Ovary (tissue), 9 donors: ENCODE measurements around the gene FMNL2. TPM values are rescaled to one million over a fixed set of nuclear protein-coding genes. Genes with fewer than 3 reads are reported as not detected.

ENCODE experiments used
- DNase-seq, 5 donors: peaks; one replicate each; pipeline ENCODE4 v3.0.0-alpha.2; 2019 to 2020
- H3K27ac ChIP-seq, 2 donors: fragments of 200-600 bp; one replicate each; pipeline versions ENCODE4 v1.5.1 to v1.8.0; 2019 to 2022
- H3K27me3 ChIP-seq: fragments of 200-600 bp; one replicate; pipeline ENCODE4 v1.8.0; 2022
- H3K36me3 ChIP-seq: fragments of 200-600 bp; sonication (generic); one replicate; pipeline ENCODE4 v1.5.1; 2019
- H3K4me1 ChIP-seq: one replicate; pipeline ENCODE4 v1.8.1; 2013; ENCODE audit warnings: mild to moderate bottlenecking, moderate library complexity; ENCODE audit not compliant: insufficient read depth
- H3K4me3 ChIP-seq: fragments of 200-600 bp; sonication (generic); one replicate; pipeline ENCODE4 v1.5.1; 2017
- H3K9me3 ChIP-seq, 2 donors: fragments of 200-600 bp in 1 of 2; sonication (generic) in 1 of 2; one replicate each; pipeline versions ENCODE4 v1.5.1 to v1.8.1; 2013 to 2019; ENCODE audit warnings: mild to moderate bottlenecking in 1 of 2, moderate library complexity in 1 of 2
- CTCF ChIP-seq, 3 donors: fragments of 450-650 bp in 2 of 3; fragments of 200-600 bp in 1 of 3; IDR thresholded peaks; one replicate each; pipeline versions ENCODE4 v1.5.1 to v1.8.0; 2016 to 2022; ENCODE audit warnings: antibody characterized with exemption in 3 of 3, mild to moderate bottlenecking in 1 of 3
- EP300 ChIP-seq: sonication (generic); formaldehyde crosslinking; IDR thresholded peaks from one replicate; pipeline ENCODE4 v1.6.1; 2017; ENCODE audit warnings: antibody characterized with exemption
- POLR2A ChIP-seq: fragments of 450-650 bp; IDR thresholded peaks from one replicate; pipeline ENCODE4 v1.6.1; 2017; ENCODE audit warnings: antibody characterized with exemption, mild to moderate bottlenecking, moderate library complexity
- WGBS, 3 donors: extraction: QIAGEN DNeasy Blood & Tissue Kit in 1 of 3; methylation state at CpG; one replicate each; pipeline versions ENCODE4 v1.1.5 to v1.1.7; 2013 to 2017; 5-methylcytosine and 5-hydroxymethylcytosine counted together
- intact Hi-C, 4 donors: fragments of 100-400 bp; cut with DNase I; formaldehyde crosslinking; loops; one replicate each; pipeline versions ENCODE4 v1.11.0 to v1.15.1; 2022 to 2023
- polyA plus RNA-seq, 2 donors: library from polyadenylated mRNA; stranded (reverse); fragments of 200-250 nt in 1 of 2; fragments of 350-450 nt in 1 of 2; fragmentation: Illumina TruSeq in 1 of 2; extraction: RNeasy Lipid Tissue Mini Kit (QIAGEN cat#74804) in 1 of 2; gene quantifications; one replicate each; pipeline ENCODE4 v1.2.3, GENCODE V29; 2013 to 2014
- total RNA-seq, 7 donors: library from RNA; depleted of rRNA in 2 of 7; stranded (reverse); fragments of >200 nt in 2 of 7; fragmentation: NEBNext Ultra II Directional in 3 of 7; extraction: Animal tissue kit (Norgen Biotek cat#: 25700) in 3 of 7; gene quantifications; one replicate each; pipeline versions ENCODE4 v1.1.0 to v1.2.4, GENCODE V29; 2016 to 2023
- donor health status: DM: no; HTN: no; CAD: no; lungs with moderate emphysema.
- donor health status: DM: no; HTN: no; CAD: no.
- donor health status: Bipolar disorder and iron deficiency.
- donor health status: DM: yes; HTN: yes; CAD: no.
- donor health status: DM: no; HTN: no; CAD: no.
- donor health status: DM: yes; HTN: yes; CAD: no.

The FMNL2 gene
- total and polyA plus RNA-seq, 9 donors: 30.3 to 89.1 (median 51.3) TPM

- intact Hi-C loops: no loop called here
- peaks cover 6% of the 10 kb centered on the region for H3K4me1 ChIP-seq
- WGBS, 3 donors: 60 to 68% (median 63%) methylated on average over 3 of the region's 3 CpGs
- H3K9me3 ChIP-seq: no peaks in the 10 kb centered on the region
- H3K36me3 ChIP-seq: no peaks in the 10 kb centered on the region
- no peak for DNase-seq
- no peak for TF ChIP-seq CTCF (IDR thresholded peaks at IDR 0.05)
- TF ChIP-seq EP300: no peak
- no peak for TF ChIP-seq POLR2A
- no peaks in the 10 kb centered on the region for H3K27me3 ChIP-seq
- H3K27ac ChIP-seq: no peak overlapping the region
- no peak overlapping the region for H3K4me3 ChIP-seq
These were observed 97.3 kb downstream of the FMNL2 start for GRCh38 chr2:152432206-152432653.

GRCh38 chr2:152432765-152433164 lies 97.8 kb downstream of the FMNL2 start:
- intact Hi-C loops: no loop called here
- no peaks in the 10 kb centered on the region for H3K36me3 ChIP-seq
- TF ChIP-seq POLR2A (no peak), CTCF (IDR thresholded peaks at IDR 0.05) (no peak), EP300 (no peak)
- no peaks in the 10 kb centered on the region for H3K9me3 ChIP-seq
- peaks cover 6% of the 10 kb centered on the region for H3K4me1 ChIP-seq
- no peak overlapping the region for H3K4me3 ChIP-seq
- no peak for DNase-seq
- 90 to 97% (median 97%) methylated on average over 4 of the region's 4 CpGs for WGBS, 3 donors
- H3K27me3 ChIP-seq: no peaks in the 10 kb centered on the region
- no peak overlapping the region for H3K27ac ChIP-seq

DNA sequence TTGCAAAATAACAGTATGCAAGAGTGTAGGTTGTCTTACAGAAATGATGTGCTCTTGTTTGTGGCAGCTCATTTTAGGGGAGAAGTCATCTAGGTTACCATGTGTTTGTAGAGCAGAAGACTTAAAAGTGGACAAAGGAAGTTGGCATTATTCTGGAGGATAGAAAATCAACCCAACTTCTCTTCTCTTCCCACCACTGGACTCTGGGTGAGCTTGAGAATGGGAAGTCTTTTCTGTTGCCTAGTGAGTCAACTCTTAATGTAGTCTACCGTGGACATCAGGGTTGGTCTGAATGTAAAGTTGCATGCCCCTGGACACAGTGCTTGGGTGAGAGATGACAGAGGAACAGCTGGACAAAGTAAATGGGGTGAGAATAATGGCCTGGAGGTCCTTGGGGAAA lies 98.3 kb downstream of the FMNL2 start:
- H3K36me3 ChIP-seq: no peaks in the 10 kb centered on the region
- TF ChIP-seq CTCF (IDR thresholded peaks at IDR 0.05) (no peak), POLR2A (no peak), EP300 (no peak)
- H3K4me1 ChIP-seq: peaks cover 8% of the 10 kb centered on the region
- H3K4me3 ChIP-seq: no peak overlapping the region
- DNase-seq: no peak
- H3K27ac ChIP-seq: no peak overlapping the region
- H3K9me3 ChIP-seq: no peaks in the 10 kb centered on the region
- WGBS, 3 donors: 95 to 100% (median 98%) methylated on average over 1 of the region's 1 CpG
- intact Hi-C loops: no loop called here
- H3K27me3 ChIP-seq: no peaks in the 10 kb centered on the region

- intact Hi-C loops: no loop called here
- peaks cover 10% of the 10 kb centered on the region for H3K4me1 ChIP-seq
- H3K27ac ChIP-seq: no peak overlapping the region
- no peak for TF ChIP-seq POLR2A
- TF ChIP-seq EP300: no peak
- TF ChIP-seq CTCF (IDR thresholded peaks at IDR 0.05): no peak
- WGBS, 3 donors: 22 to 37% (median 24%) methylated on average over 2 of the region's 2 CpGs
- no peaks in the 10 kb centered on the region for H3K36me3 ChIP-seq
- no peaks in the 10 kb centered on the region for H3K9me3 ChIP-seq
- H3K27me3 ChIP-seq: no peaks in the 10 kb centered on the region
- H3K4me3 ChIP-seq: no peak overlapping the region
- DNase-seq: no peak
These were observed 98.8 kb downstream of the FMNL2 start for GRCh38 chr2:152433791-152434190.
